M059J (cell line): ENCODE results near the gene GAPVD1. TPM values are rescaled to one million over a fixed set of nuclear protein-coding genes. Genes with fewer than 3 reads are reported as not detected.
"Not testable (repeated sequence)": the region's sequence is repeated elsewhere in the genome, so short reads cannot be mapped to it uniquely, and the experiment has no call there.

Experiments used
- DNase-seq: peaks from one replicate; pipeline ENCODE4 v3.0.0-alpha.2; 2012; ENCODE audit warnings: low read depth
- total RNA-seq: library from RNA; depleted of rRNA; stranded (reverse); fragments of >200 nt; shearing (Covaris generic); gene quantifications from 2 replicates; pipeline ENCODE4 v1.2.3, GENCODE V29; 2014

The GAPVD1 gene
- total RNA-seq, 1 experiment from 2014 or later = 46.2 TPM

- DNase-seq = no peak
Observed at GRCh38 chr9:125243792-125244260, 17.8 kb upstream of the GAPVD1 start.

DNA sequence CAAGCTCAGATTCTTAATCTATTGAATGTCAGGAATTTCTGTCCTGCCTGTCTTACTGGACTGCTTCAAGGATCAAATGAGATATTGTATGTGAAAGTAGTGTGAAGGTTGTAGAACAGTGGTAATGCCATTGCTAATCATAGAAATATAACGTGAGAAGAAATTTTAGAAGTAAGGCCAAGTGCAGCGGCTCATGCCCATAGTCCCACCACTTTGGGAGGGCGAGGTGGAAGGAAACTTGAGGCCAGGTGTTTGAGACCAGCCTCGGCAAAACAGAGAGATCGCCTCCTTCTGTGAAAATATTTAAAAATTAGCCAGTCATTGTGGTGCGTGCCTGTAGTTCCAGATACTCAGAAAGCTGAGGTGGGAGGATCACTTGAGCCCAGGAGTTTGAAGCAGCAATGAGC, 15.4 kb upstream of the GAPVD1 start:
- no peak for DNase-seq

GRCh38 chr9:125254231-125254630, 7.4 kb upstream of the GAPVD1 start:
- DNase-seq = no peak

GRCh38 chr9:125255781-125256391, 5.7 kb upstream of the GAPVD1 start:
- DNase-seq = no peak

DNA sequence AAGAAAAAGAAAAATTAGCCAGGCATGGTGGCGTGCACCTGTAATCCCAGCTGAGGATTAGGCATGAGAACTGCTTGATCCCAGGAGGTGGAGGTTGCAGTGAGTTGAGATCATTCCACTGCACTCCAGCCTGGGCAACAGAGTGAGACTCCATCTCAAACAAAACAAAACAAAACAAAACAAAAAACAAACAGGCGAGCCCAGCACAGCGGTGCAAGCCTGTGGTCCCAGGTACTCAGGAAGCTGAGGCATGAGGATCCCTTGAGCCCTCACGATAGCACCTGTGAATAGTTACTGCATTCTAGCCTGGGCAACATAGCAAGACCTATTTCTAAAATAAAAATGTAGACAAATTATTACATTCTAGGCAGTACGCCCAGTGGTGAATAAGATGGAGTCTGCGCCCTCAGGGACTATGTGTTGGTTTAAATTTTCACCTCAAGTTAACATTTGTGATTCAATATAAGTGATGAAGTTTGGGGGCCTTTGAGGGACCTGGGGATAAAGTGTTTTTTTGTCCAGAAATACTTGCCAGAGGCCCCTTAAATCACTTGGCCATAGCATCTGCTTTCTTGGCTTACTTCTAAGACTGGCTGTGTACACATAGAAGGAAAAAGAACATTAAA, 3.4 kb upstream of the GAPVD1 start:
- no peak for DNase-seq

DNA sequence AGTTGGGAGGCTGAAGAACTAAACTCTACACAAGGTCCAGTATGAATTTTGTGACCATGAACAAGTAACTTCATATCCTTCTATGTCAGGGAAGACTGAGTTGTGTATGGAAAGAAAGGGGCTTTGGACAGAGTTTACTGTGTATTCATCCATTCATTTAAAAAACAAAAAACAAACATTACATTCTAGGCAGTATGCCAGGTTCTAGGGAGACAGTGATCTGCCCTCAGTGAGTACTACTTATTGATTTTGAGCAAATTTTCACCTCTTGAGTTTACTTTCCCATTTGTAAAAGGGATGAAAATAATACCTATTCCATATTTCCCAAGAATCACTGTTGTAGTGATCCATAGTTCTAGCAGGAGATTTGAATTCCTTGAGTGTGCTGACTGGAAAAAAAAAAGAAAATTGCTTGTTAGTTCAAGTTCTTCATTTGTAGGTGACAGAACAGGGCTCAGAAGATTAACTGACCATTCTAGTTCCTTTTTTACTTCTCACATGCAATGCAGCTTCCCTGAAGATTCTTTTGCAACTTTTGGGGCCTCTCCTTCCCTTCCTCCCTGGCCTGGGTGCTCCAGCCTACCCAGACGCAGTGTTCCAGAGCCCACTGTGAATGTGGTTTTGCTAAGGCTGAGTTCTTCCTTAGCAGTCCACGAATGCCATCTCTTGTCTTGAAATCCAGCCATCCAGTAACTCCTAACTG, 2.6 kb upstream of the GAPVD1 start:
- DNase-seq = no peak

DNA sequence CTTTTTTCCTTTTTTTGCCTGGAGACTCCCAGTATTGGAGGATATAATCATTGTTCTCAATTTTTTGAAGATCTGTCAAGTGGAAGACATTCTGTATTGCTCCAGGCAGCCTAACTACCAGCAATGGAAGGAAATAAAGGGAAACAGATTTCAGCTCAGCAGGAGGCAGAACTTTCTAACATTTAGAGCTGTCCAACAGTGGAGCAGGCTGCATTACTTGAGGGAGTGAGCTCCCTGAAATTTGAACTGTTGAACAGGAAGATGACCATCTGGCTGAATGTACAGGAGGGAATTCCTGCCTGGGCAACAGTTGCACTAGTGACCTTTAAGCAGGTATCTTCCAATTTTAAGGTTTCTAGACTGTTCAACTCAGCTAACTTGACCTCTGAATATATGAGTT, 1.1 kb upstream of the GAPVD1 start:
- DNase-seq = no peak

DNA sequence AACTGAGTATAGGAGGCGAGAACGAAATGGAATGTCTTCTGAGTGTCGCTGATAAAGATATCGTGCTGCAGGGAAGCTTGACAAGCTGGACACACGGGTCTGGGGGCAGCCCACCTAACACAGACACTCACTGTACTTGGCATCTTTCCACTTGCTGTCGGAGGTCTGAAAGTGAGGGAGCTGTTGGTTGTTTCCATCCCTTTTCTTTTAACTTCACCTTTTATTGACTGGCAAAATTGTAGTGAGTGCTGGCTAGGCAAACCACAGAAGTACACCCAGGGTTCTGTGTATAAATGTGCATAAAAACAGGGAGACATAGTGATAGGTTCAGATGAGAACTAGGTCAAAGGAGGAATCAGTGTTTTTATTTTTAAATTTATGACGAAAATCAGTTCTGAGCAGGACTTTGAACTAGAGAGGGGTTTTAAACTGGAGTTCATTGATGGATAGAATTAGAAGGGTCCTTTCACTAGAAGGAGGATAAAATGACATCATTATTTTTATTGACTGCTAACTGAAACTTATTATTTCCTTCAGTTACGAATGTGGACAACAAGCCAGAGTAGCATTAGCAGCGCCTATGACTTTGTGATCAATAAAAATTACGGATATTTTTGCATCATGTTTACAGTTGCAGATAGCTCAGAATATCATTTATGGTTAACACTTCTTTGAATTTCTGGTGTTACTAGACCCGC, 817 bp downstream of the GAPVD1 start:
- no peak for DNase-seq

DNA sequence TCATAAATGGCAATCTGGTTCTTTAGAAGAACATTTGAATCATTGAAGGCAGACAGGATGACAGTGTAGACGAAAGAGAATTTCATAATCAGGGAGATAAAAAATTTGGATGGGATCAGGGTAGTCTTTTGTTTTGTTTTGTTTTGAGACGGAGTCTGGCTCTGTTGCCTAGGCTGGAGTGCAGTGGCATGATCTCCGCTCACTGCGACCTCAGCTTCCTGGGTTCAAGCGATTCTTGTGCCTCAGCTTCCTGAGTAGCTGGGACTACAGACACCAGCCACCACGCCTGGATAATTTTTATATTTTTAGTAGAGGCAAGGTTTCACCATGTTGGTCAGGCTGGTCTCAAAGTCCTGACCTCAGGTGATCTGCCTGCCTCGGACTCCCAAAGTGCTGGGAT, 2.4 kb downstream of the GAPVD1 start:
- not testable (repeated sequence) for DNase-seq

- DNase-seq = no peak
Observed at GRCh38 chr9:125268394-125269013, 6.9 kb downstream of the GAPVD1 start.

GRCh38 chr9:125269014-125269397, 7.4 kb downstream of the GAPVD1 start:
- DNase-seq = no peak

GRCh38 chr9:125271081-125271480, 9.5 kb downstream of the GAPVD1 start:
- no peak for DNase-seq

DNA sequence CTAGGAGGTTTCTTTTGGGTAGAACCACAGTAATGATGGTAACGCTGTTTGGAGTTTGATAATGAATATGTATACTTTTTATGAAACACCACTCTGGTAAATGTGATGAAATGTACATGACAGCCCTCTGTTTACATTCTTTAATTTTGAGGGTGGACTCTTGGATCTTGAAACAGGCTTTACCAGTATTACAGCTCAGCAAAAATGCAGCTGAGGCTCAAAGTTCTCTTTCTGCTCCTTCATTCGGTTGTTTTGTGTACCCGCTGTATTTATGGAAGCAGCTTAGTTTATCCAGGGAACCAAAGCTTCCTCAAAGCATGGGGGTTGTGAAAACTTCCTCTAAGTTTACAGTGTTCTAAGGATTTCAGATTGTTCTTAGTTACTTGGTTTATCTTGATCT, 11.1 kb downstream of the GAPVD1 start:
- no peak for DNase-seq

GRCh38 chr9:125276771-125277170, 15.1 kb downstream of the GAPVD1 start:
- DNase-seq = no peak

- DNase-seq = no peak
Observed at GRCh38 chr9:125277411-125277810, 15.8 kb downstream of the GAPVD1 start.

- no peak for DNase-seq
Observed at GRCh38 chr9:125280945-125281344, 19.3 kb downstream of the GAPVD1 start.

DNA sequence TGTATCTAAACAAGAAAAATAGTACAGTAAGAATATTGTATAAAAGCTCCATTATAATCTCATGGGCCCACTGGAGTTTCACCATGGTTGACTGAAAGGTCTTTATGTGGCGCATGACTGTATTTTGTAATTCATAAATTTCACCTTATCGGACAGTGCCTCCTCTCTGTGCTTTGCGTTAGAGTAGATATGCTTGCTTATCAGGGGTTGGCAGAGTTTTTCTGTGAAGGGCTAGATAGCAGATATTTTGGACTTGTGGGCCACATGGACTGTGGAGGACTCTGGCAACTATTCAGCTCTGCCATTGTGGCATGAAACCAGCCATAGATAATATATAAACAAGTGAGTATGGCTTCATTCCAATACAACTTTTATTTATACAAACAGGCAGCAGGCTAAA, 23.2 kb downstream of the GAPVD1 start:
- DNase-seq = no peak

DNA sequence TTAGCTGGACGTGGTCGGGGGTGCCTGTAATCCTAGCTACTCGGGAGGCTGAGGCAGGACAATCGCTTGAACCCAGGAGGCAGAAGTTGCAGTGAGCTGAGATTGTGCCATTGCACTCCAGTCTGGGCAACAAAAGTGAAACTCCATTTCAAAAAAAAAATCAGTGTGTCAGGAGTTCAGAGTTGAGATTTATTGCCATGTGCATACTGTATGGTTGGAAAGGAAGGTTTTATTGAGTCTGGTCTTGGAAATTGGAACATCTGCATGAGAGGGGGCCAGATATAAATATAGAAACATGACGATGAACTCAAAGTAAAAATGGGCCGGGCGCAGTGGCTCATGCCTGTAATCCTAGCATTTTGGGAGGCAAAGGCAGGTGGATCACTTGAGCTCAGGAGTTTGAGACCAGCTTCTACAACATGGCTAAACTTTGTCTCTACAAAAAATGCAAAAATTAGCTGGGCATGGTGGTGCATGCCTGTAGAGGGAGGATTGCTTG, 25.4 kb downstream of the GAPVD1 start:
- not testable (repeated sequence) for DNase-seq

DNA sequence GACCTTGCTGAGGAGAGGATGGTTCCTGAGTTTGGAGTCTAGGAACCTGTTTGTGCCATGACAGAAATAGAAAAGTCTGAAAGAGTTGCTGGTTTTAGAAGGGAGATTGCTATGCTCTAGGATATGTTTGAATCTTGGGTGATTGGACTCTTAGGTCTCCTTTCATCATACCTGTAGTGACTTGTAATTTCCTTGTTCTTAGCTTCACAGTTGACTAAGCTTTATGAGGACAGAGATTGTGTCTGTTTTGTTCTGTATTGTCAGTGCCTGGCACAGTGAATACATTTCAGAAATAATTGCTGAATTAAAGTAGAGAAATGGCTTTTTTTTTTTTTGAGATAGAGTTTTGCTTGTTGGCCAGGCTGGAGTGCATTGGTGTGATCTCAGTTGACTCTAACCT, 31.5 kb downstream of the GAPVD1 start:
- no peak for DNase-seq

DNA sequence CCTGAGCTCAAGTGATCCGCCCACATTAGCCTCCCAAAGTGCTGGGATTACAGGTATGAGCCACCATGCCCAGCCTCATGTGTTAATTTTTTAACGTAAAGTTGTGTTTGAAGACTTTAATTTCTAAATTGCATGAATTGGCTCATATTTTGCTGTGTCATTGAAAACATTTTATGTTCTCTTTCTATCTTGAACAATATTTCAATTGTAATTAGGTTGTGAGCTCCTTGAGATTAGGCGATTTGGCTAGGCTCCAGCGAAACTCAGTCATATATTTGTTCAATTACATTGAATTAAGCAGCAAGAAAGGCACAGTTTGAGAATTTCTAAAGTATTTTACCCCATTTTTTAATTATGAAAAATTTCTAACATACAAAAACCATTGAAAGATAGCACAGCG, 34.0 kb downstream of the GAPVD1 start:
- DNase-seq = no peak

GRCh38 chr9:125296843-125297372, 35.3 kb downstream of the GAPVD1 start:
- DNase-seq = no peak

GRCh38 chr9:125297917-125298316, 36.3 kb downstream of the GAPVD1 start:
- DNase-seq = no peak
